Eye (tissue), 1 donor: ENCODE measurements around the gene PTOV1.

Experiments used
- DNase-seq: peaks from one replicate; pipeline ENCODE4 v3.0.0-alpha.2; 2015

PTOV1 gene

GRCh38 chr19:49892716-49893115 lies 41.8 kb downstream of the PTOV1 start:
- no peak for DNase-seq

GRCh38 chr19:49894011-49894664 lies 43.2 kb downstream of the PTOV1 start:
- DNase-seq: no peak

- DNase-seq: no peak
Observed at GRCh38 chr19:49894879-49895565, 44.1 kb downstream of the PTOV1 start.

GRCh38 chr19:49895566-49896297 lies 44.8 kb downstream of the PTOV1 start:
- no peak for DNase-seq

GRCh38 chr19:49896863-49897621 lies 46.1 kb downstream of the PTOV1 start, which contains the start of gene IL4I1:
Gene IL4I1, minus strand, starts transcription at chr19:49896887. Its CDS starts 727 bp downstream, at chr19:49896160.
- DNase-seq: no peak

GRCh38 chr19:49904136-49904535 lies 53.2 kb downstream of the PTOV1 start:
- DNase-seq: no peak

GRCh38 chr19:49906879-49907564 lies 56.1 kb downstream of the PTOV1 start:
- no peak for DNase-seq

- no peak for DNase-seq
Observed at GRCh38 chr19:49907745-49908446, 56.9 kb downstream of the PTOV1 start.

- no peak for DNase-seq
Observed at GRCh38 chr19:49908480-49909420, 57.8 kb downstream of the PTOV1 start.

GRCh38 chr19:49910179-49910578 lies 59.2 kb downstream of the PTOV1 start:
- no peak for DNase-seq
